Neuronal stem cell (in vitro differentiated cells): ENCODE results near the gene OLIG3.

Source experiments
- DNase-seq: peaks from one replicate; pipeline ENCODE4 v3.0.0-alpha.2; 2013; ENCODE audit warnings: low spot score
- H2AFZ ChIP-seq: one replicate; pipeline ENCODE4 v1.6.1; 2013; ENCODE audit warnings: mild to moderate bottlenecking, low read length, inconsistent platforms
- H2AK5ac ChIP-seq: 2 replicates; pipeline ENCODE4 v1.6.1; 2013; ENCODE audit warnings: low read depth, mild to moderate bottlenecking, inconsistent platforms, low read length, moderate library complexity, mixed read lengths
- H2BK120ac ChIP-seq: 2 replicates; pipeline ENCODE4 v1.6.1; 2013; ENCODE audit warnings: low read depth, mild to moderate bottlenecking, inconsistent platforms, low read length, moderate library complexity, mixed read lengths
- H2BK12ac ChIP-seq: one replicate; pipeline ENCODE4 v1.6.1; 2013; ENCODE audit warnings: low read length, inconsistent platforms
- H2BK15ac ChIP-seq: 2 replicates; pipeline ENCODE4 v1.6.1; 2013; ENCODE audit warnings: mild to moderate bottlenecking, low read length, inconsistent platforms, mixed read lengths
- H2BK5ac ChIP-seq: one replicate; pipeline ENCODE4 v1.6.1; 2013; ENCODE audit warnings: inconsistent platforms, mild to moderate bottlenecking, low read length, moderate library complexity
- H3K14ac ChIP-seq: one replicate; pipeline ENCODE4 v1.6.1; 2013; ENCODE audit warnings: low read length, inconsistent platforms
- H3K18ac ChIP-seq: 2 replicates; pipeline ENCODE4 v1.6.1; 2013; ENCODE audit warnings: low read length, inconsistent platforms
- H3K23ac ChIP-seq: 2 replicates; pipeline ENCODE4 v1.6.1; 2013; ENCODE audit warnings: low read depth, mild to moderate bottlenecking, mixed read lengths, low read length, inconsistent platforms; ENCODE audit not compliant: poor library complexity
- H3K27ac ChIP-seq: replicated peaks from 3 replicates; pipeline ENCODE4 v1.5.1; 2013; ENCODE audit warnings: low read length, inconsistent platforms
- H3K27me3 ChIP-seq, 3 experiments: 2 replicates each; pipeline ENCODE4 v1.6.1; 2013; ENCODE audit warnings: low read length in 3 of 3, mild to moderate bottlenecking in 2 of 3, inconsistent platforms in 1 of 3, low read depth in 1 of 3, mixed read lengths in 1 of 3, moderate library complexity in 1 of 3; ENCODE audit not compliant: control insufficient read depth in 3 of 3, insufficient read depth in 3 of 3
- H3K36me3 ChIP-seq, 2 donors: replicated peaks in 1 of 2; 2 replicates each; pipeline ENCODE4 v1.6.1; 2013; ENCODE audit warnings: low read length in 2 of 2; ENCODE audit not compliant: control insufficient read depth in 2 of 2, insufficient read depth in 2 of 2
- H3K4ac ChIP-seq: 2 replicates; pipeline ENCODE4 v1.6.1; 2013; ENCODE audit warnings: inconsistent platforms, mild to moderate bottlenecking, low read length, moderate library complexity
- H3K4me1 ChIP-seq, 2 donors: 1 replicate in 1 of 2; 2 replicates in 1 of 2; pipeline ENCODE4 v1.6.1; 2013; ENCODE audit warnings: low read length in 2 of 2, low read depth in 1 of 2; ENCODE audit not compliant: control insufficient read depth in 2 of 2, insufficient read depth in 1 of 2
- H3K4me2 ChIP-seq: one replicate; pipeline ENCODE4 v1.6.1; 2013; ENCODE audit warnings: mild to moderate bottlenecking, low read length, inconsistent platforms; ENCODE audit not compliant: insufficient read depth, poor library complexity, severe bottlenecking
- H3K4me3 ChIP-seq, 2 donors: 2 replicates each; pipeline ENCODE4 v1.5.1; 2013; ENCODE audit warnings: low read length in 2 of 2, mild to moderate bottlenecking in 2 of 2, inconsistent platforms in 1 of 2, moderate library complexity in 1 of 2
- H3K79me1 ChIP-seq: one replicate; pipeline ENCODE4 v1.6.1; 2013; ENCODE audit warnings: low read depth, mild to moderate bottlenecking, inconsistent platforms, low read length, moderate library complexity
- H3K9ac ChIP-seq: one replicate; pipeline ENCODE4 v1.6.1; 2013; ENCODE audit warnings: mild to moderate bottlenecking, low read depth, low read length, inconsistent platforms; ENCODE audit not compliant: poor library complexity
- H3K9me3 ChIP-seq, 2 donors: replicated peaks in 1 of 2; 2 replicates each; pipeline versions ENCODE3 to v1.6.1; 2013; ENCODE audit warnings: low read length in 2 of 2, mild to moderate bottlenecking in 2 of 2, inconsistent platforms in 1 of 2, low read depth in 1 of 2, mixed read lengths in 1 of 2, moderate library complexity in 1 of 2; ENCODE audit not compliant: control insufficient read depth in 2 of 2, insufficient read depth in 1 of 2
- H4K8ac ChIP-seq: one replicate; pipeline ENCODE4 v1.6.1; 2013; ENCODE audit warnings: low read depth, mild to moderate bottlenecking, inconsistent platforms, low read length, moderate library complexity
- H4K91ac ChIP-seq: one replicate; pipeline ENCODE4 v1.6.1; 2013; ENCODE audit warnings: low read length, low read depth, mild to moderate bottlenecking, inconsistent platforms; ENCODE audit not compliant: poor library complexity
- WGBS, 2 donors: extraction: QIAGEN DNeasy Blood & Tissue Kit; methylation state at CpG; one replicate each; pipeline ENCODE4 v1.1.7; 2013; ENCODE audit warnings: missing lambda C conversion rate in 2 of 2, mixed read lengths in 1 of 2; ENCODE audit not compliant: insufficient read length in 2 of 2, insufficient replicate concordance in 1 of 2; ENCODE audit errors: extremely low coverage in 2 of 2; 5-methylcytosine and 5-hydroxymethylcytosine counted together

OLIG3 gene

DNA sequence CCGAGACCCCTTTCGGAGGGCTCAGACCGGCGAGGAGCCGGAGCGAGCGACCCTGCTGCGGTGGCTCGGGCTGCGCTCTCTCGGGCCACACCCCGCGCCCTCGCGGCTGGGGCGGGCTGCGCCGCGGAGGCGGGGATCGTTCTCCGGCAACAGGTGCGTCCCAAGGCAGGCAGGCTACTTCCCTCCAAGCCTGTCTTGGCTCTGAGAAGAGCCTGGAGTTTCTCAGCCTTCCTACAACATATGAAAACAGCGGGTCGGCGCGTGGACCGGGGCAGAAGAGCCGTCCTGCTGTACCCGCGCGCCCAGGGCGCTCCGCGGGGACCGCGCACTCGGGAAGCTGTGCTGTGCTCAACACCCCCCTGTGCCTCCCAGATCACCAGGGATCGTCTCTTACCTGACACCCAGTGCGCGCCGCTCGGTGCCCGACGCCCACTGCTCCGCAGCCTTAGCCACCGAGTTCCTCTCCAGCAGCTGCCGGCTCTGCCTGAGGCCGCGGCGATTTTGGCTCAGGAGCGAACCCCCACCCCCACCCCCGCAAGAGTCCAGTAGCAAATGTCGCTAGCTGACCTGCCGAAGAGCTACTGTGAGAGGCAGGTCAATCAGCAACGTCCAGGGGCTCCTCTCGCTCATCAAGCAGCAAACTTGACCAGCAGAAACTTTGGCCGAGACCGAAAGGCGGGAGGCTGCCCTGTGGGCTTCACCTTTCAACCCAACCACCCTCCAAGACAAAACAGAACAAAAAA, 3.7 kb upstream of the OLIG3 start:
- peak; percentile 41 for DNase-seq
- H3K23ac ChIP-seq, result peak overlapping the region; percentile 27
- H3K36me3 ChIP-seq, result no peaks in the 10 kb centered on the region
- H2AFZ ChIP-seq, result peak overlapping the region; percentile 56
- H2BK5ac ChIP-seq, result no peak overlapping the region
- peaks cover 0 to 24% of the 10 kb centered on the region in 2 donors for H3K4me1 ChIP-seq
- no CpG with 5 or more reads among the region's 60 CpGs for WGBS, 2 donors
- H3K4me3 ChIP-seq, result peak overlapping the region in 1 of 2 donors; percentile 60
- peak overlapping the region; percentile 31 for H3K18ac ChIP-seq
- peaks cover 3% of the 10 kb centered on the region for H3K79me1 ChIP-seq
- no peak overlapping the region for H2BK15ac ChIP-seq
- peaks cover 34 to 88% (median 60%) of the 10 kb centered on the region in 3 experiments for H3K27me3 ChIP-seq
- H4K8ac ChIP-seq, result no peak overlapping the region
- no peak overlapping the region for H3K27ac ChIP-seq
- peaks cover 0 to 2% of the 10 kb centered on the region in 2 donors for H3K9me3 ChIP-seq
- no peak overlapping the region for H3K4ac ChIP-seq
- no peak overlapping the region for H2BK120ac ChIP-seq
- H2AK5ac ChIP-seq, result peak overlapping the region; percentile 70
- no peak overlapping the region for H4K91ac ChIP-seq
- H2BK12ac ChIP-seq, result no peak overlapping the region
- H3K9ac ChIP-seq, result no peak overlapping the region
- H3K14ac ChIP-seq, result no peak overlapping the region
- H3K4me2 ChIP-seq, result peak overlapping the region; percentile 45

DNA sequence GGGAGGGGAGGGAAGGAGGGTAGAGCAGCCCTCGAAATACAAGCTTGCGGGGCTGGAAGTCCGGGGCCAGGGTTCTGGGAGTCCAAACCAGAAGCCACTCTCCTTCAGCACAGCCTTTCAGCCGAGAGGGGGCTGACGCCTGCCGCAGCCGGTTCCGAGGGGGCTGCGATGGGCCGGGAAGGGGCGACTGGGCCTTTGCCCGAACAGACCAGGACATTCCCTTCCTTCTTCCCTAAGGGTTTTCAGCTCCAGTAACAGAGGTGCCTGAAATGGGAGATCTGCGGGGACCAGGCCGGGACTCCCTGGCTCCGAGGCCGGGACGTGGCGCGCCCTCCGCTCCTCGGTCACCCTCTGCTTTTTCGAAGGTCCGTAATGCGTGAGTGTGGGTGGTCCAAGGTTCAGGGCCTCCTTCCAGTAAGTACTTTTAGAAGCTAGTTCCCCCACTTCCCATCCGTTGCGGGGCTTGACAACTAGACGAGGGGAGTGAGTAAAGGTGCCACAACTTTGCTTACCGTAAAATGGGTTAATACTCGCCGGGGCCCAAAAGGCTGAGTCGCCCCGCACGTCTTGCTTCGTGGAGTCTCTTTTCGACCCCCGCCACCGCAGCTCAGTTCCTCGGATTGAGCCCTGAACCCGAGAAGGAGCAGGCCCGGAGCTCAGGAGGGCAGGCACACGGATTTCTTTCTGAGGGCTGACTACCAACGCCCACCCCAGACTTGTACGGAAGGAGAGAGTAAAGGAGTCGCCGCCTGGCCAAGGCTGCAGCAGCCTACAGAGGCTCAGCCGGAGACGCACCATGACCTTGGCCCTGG, 2.9 kb upstream of the OLIG3 start:
- no peak overlapping the region for H4K8ac ChIP-seq
- peak overlapping the region; percentile 85 for H3K18ac ChIP-seq
- no peak overlapping the region for H3K27ac ChIP-seq
- no peak overlapping the region for H3K4me3 ChIP-seq
- peaks cover 41 to 94% (median 68%) of the 10 kb centered on the region in 3 experiments for H3K27me3 ChIP-seq
- H3K4me2 ChIP-seq, result peak overlapping the region; percentile 45
- peak; percentile 33 for DNase-seq
- no peak overlapping the region for H3K9ac ChIP-seq
- H2AK5ac ChIP-seq, result peak overlapping the region; percentile 70
- H2BK5ac ChIP-seq, result no peak overlapping the region
- no peak overlapping the region for H2BK15ac ChIP-seq
- H2AFZ ChIP-seq, result peak overlapping the region; percentile 56
- H4K91ac ChIP-seq, result no peak overlapping the region
- H3K9me3 ChIP-seq, result peaks cover 0 to 2% of the 10 kb centered on the region in 2 donors
- H3K23ac ChIP-seq, result peak overlapping the region; percentile 80
- H3K79me1 ChIP-seq, result peaks cover 3% of the 10 kb centered on the region
- no peaks in the 10 kb centered on the region for H3K36me3 ChIP-seq
- no peak overlapping the region for H3K4ac ChIP-seq
- peaks cover 0 to 24% of the 10 kb centered on the region in 2 donors for H3K4me1 ChIP-seq
- H2BK12ac ChIP-seq, result no peak overlapping the region
- no CpG with 5 or more reads among the region's 47 CpGs for WGBS, 2 donors
- H3K14ac ChIP-seq, result no peak overlapping the region
- no peak overlapping the region for H2BK120ac ChIP-seq

DNA sequence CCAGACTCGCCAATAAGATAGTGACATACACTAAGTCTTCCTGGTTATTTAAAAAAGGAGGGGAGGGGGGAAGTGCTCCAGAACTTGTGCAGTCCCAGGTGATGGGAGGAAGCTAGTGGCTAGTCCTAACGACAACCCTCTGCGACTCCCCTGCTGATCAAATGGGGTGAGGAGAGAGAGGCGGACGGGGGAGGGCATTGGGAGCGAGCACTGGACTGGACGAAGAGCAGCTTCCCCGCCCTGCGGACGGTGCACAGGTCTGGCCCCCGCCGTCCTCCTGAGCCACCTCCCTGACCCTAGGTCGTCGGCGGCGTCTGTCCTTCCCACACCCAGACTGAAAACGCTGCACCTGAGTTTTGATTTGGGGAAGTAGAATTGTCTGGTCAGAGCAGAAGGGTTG, 2.2 kb upstream of the OLIG3 start:
- no peak overlapping the region for H3K4me3 ChIP-seq
- no peaks in the 10 kb centered on the region for H3K36me3 ChIP-seq
- H3K27me3 ChIP-seq, result peaks cover 41 to 99% (median 75%) of the 10 kb centered on the region in 3 experiments
- H3K4ac ChIP-seq, result no peak overlapping the region
- no peak overlapping the region for H4K8ac ChIP-seq
- WGBS, 2 donors, result no CpG with 5 or more reads among the region's 17 CpGs
- peak overlapping the region; percentile 56 for H3K18ac ChIP-seq
- peaks cover 0 to 24% of the 10 kb centered on the region in 2 donors for H3K4me1 ChIP-seq
- peaks cover 0 to 2% of the 10 kb centered on the region in 2 donors for H3K9me3 ChIP-seq
- H2BK15ac ChIP-seq, result no peak overlapping the region
- H3K79me1 ChIP-seq, result peaks cover 3% of the 10 kb centered on the region
- peak overlapping the region; percentile 29 for H2AK5ac ChIP-seq
- no peak overlapping the region for H2BK120ac ChIP-seq
- no peak overlapping the region for H2AFZ ChIP-seq
- no peak overlapping the region for H3K27ac ChIP-seq
- no peak overlapping the region for H3K9ac ChIP-seq
- H3K14ac ChIP-seq, result no peak overlapping the region
- H2BK12ac ChIP-seq, result no peak overlapping the region
- H3K23ac ChIP-seq, result no peak overlapping the region
- no peak overlapping the region for H3K4me2 ChIP-seq
- peak; percentile 26 for DNase-seq
- H4K91ac ChIP-seq, result no peak overlapping the region
- H2BK5ac ChIP-seq, result no peak overlapping the region
